Osteoblast (primary cell): ENCODE measurements around the gene CD151. TPM values are rescaled to one million over a fixed set of nuclear protein-coding genes. Genes with fewer than 3 reads are reported as not detected.
A peak's percentile ranks its signal among the peaks of the same experiment; 100 is the strongest.

ENCODE experiments used
- DNase-seq: peaks from one replicate; pipeline ENCODE4 v3.0.0; 2011; ENCODE audit warnings: low spot score, mixed read lengths; ENCODE audit not compliant: insufficient read length; ENCODE audit errors: missing footprints
- H2AFZ ChIP-seq: 2 replicates; pipeline ENCODE4 v1.6.0; 2011; ENCODE audit warnings: mild to moderate bottlenecking, low read length
- H3K27ac ChIP-seq: 2 replicates; pipeline ENCODE4 v1.5.1; 2011; ENCODE audit warnings: mild to moderate bottlenecking, low read depth, low read length, moderate library complexity
- H3K27me3 ChIP-seq: 2 replicates; pipeline ENCODE4 v1.6.0; 2012; ENCODE audit warnings: mild to moderate bottlenecking, control low read depth, inconsistent platforms, low read length, moderate library complexity; ENCODE audit not compliant: insufficient read depth
- H3K36me3 ChIP-seq: 2 replicates; pipeline ENCODE4 v1.5.1; 2011; ENCODE audit warnings: mild to moderate bottlenecking, low read length, control low read depth, moderate library complexity; ENCODE audit not compliant: insufficient read depth
- H3K4me1 ChIP-seq: 2 replicates; pipeline ENCODE4 v1.5.1; 2011; ENCODE audit warnings: mild to moderate bottlenecking, low read length, control low read depth, moderate library complexity; ENCODE audit not compliant: insufficient read depth
- H3K4me2 ChIP-seq: 2 replicates; pipeline ENCODE4 v1.6.0; 2011; ENCODE audit warnings: mild to moderate bottlenecking, low read length; ENCODE audit not compliant: insufficient read depth
- H3K4me3 ChIP-seq: fragments of 200-600 bp; sonication (generic); 3 replicates; pipeline ENCODE4 v1.5.1; 2012; ENCODE audit warnings: mild to moderate bottlenecking, low read length, inconsistent platforms; ENCODE audit not compliant: insufficient read depth
- H3K79me2 ChIP-seq: 2 replicates; pipeline ENCODE4 v1.6.0; 2012; ENCODE audit warnings: mild to moderate bottlenecking, low read length, control low read depth, inconsistent platforms; ENCODE audit not compliant: insufficient read depth
- H3K9me3 ChIP-seq: 2 replicates; pipeline ENCODE4 v1.5.1; 2011; ENCODE audit warnings: low read depth, low read length, control low read depth
- H4K20me1 ChIP-seq: 2 replicates; pipeline ENCODE4 v1.6.0; 2012; ENCODE audit warnings: mild to moderate bottlenecking, low read length, control low read depth; ENCODE audit not compliant: insufficient read depth
- CTCF ChIP-seq: IDR thresholded peaks from 2 replicates; pipeline ENCODE4 v1.5.1; 2011; ENCODE audit warnings: mild to moderate bottlenecking, low read depth, low read length, moderate library complexity; ENCODE audit errors: extremely low read depth
- total RNA-seq: library from RNA; depleted of rRNA; stranded (reverse); fragments of >200 nt; gene quantifications from 2 replicates; pipeline ENCODE4 v1.2.3, GENCODE V29; 2012

CD151 gene
- total RNA-seq, 1 donor: 416 TPM

DNA sequence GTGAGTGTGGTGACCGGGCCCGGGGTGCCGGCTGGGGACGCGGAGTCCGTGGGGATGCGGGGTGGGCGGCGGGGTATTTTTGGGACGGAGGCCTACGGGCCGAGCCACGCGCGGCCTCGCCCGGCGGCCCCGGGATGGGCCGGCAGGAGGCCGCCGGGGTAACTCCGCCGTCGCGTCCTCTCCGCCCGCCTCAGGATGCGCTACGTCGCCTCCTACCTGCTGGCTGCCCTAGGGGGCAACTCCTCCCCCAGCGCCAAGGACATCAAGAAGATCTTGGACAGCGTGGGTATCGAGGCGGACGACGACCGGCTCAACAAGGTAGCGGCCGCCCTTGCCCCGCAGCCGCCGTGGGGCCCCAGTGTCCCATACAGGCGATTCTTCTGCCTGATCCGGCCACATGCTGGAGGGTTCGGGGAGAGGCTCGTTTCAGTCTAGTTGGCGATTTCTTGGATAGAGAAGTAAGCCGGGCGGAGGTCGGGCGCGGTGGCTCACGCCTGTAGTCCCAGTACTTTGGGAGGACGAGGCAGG, 22.6 kb upstream of the CD151 start:
- Histone ChIP-seq H3K79me2 (peaks cover 37% of the 10 kb centered on the region), H2AFZ (no peak overlapping the region)

DNA sequence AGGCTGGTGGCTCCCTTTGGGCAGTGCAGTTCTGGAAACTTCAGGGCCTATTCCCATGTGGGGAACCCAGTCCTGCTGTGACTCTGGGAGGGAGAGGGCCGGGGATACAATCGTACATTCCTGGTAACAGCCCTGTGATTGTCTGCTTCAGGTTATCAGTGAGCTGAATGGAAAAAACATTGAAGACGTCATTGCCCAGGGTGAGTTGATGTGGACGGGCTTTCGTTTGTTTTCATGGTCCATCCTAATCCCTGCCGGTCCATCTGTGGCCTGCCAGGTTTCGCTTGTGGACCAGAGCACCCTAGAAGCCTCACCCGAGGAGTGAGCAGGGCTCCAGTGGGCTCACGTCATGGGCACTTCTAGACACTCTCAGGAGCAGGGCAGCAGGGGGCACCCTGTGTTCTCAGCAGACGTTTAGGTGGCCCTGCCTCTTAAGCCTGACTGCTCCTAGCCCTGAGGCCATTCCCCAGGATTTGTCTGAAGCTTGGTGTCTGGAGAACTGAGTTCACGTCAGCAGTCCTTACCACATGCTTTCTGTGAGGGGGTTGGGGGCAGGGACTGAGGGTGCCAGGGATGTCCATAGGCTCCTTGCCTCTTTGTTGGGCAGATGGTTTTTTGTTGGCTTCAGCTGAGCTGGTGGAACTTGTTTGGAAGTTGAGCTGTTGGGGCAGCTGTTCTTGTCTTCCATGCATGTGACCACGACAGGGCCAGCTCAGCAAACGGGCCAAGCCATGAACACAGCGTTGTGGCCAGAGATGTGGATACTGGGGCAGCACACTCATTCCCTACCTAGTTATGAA, 21.1 kb upstream of the CD151 start:
- peaks cover 37% of the 10 kb centered on the region for H3K79me2 ChIP-seq
- peak overlapping the region; percentile 82 for H3K4me3 ChIP-seq
- H3K27me3 ChIP-seq: no peaks in the 10 kb centered on the region
- H4K20me1 ChIP-seq: peaks cover 30% of the 10 kb centered on the region
- peaks cover 30% of the 10 kb centered on the region for H3K36me3 ChIP-seq
- no peak for DNase-seq
- H3K9me3 ChIP-seq: no peaks in the 10 kb centered on the region
- H3K4me1 ChIP-seq: peaks cover 21% of the 10 kb centered on the region
- peak overlapping the region; percentile 95 for H3K4me2 ChIP-seq
- H3K27ac ChIP-seq: peak overlapping the region; percentile 99
- no peak overlapping the region for H2AFZ ChIP-seq
- TF ChIP-seq CTCF: peak; percentile 23

More for the DNA sequence above, 22.6 kb upstream of the CD151 start:
- Histone ChIP-seq H3K4me2 (peak overlapping the region; percentile 95), H3K36me3 (peaks cover 30% of the 10 kb centered on the region), H3K4me3 (peak overlapping the region; percentile 82), H3K9me3 (no peaks in the 10 kb centered on the region), H4K20me1 (peaks cover 30% of the 10 kb centered on the region), H3K27ac (peak overlapping the region; percentile 99), H3K27me3 (no peaks in the 10 kb centered on the region), H3K4me1 (peaks cover 24% of the 10 kb centered on the region)
- DNase-seq: no peak
- TF ChIP-seq CTCF: no peak

GRCh38 chr11:812390-812789, 20.4 kb upstream of the CD151 start:
- Histone ChIP-seq H3K27me3 (no peaks in the 10 kb centered on the region), H3K4me3 (no peak overlapping the region), H3K9me3 (no peaks in the 10 kb centered on the region), H2AFZ (no peak overlapping the region), H4K20me1 (peaks cover 30% of the 10 kb centered on the region), H3K79me2 (peaks cover 37% of the 10 kb centered on the region), H3K36me3 (peaks cover 30% of the 10 kb centered on the region), H3K4me1 (peaks cover 21% of the 10 kb centered on the region), H3K4me2 (no peak overlapping the region), H3K27ac (peak overlapping the region; percentile 99)
- no peak for TF ChIP-seq CTCF
- DNase-seq: no peak

DNA sequence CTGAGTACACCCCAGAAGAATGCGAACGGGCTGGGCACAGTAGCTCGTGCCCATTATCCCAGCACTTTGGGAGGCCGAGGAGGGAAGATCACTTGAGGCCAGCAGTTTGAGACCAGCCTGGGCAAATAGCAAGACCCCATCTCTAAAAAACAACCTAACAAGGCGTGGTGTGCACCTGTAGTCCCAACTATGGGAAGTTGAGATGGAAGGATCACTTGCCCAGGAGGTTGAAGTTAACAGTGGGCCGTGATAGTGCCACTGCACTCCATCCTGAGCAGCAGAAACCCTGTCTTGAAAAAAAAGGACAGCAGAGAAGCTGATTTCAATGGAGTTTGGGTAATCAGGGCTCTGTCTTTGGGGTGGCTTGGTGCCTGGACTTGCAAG, 19.7 kb upstream of the CD151 start:
- no peak for DNase-seq
- Histone ChIP-seq H4K20me1 (peaks cover 30% of the 10 kb centered on the region), H3K9me3 (no peaks in the 10 kb centered on the region), H3K4me3 (no peak overlapping the region), H3K27me3 (no peaks in the 10 kb centered on the region), H3K36me3 (peaks cover 30% of the 10 kb centered on the region), H3K4me2 (no peak overlapping the region), H3K27ac (no peak overlapping the region), H3K79me2 (peaks cover 37% of the 10 kb centered on the region), H3K4me1 (peaks cover 21% of the 10 kb centered on the region), H2AFZ (no peak overlapping the region)
- TF ChIP-seq CTCF: no peak
